ENCODE measurements around the gene AMFR. TPM values are rescaled to one million over a fixed set of nuclear protein-coding genes. Genes with fewer than 3 reads are reported as not detected.

The AMFR gene
- polyA plus RNA-seq, 1 donor (not counting 4 experiments of a cell fraction or from before 2014, with no cell fraction given), result 36.9 TPM

GRCh38 chr16:56349086-56349415 lies 76.3 kb downstream of the AMFR start:
- peaks cover 16% of the 10 kb centered on the region for H3K27me3 ChIP-seq (ENCODE audit: control insufficient read depth, extremely low read depth, insufficient read depth, low read length)
- H3K9me1 ChIP-seq (ENCODE audit: control insufficient read depth, extremely low read depth, insufficient read depth, low read length), result no peaks in the 10 kb centered on the region
- H3K27ac ChIP-seq (ENCODE audit: control insufficient read depth, insufficient read depth, low read length), result no peak overlapping the region
- FAIRE-seq, result no peak
- H3K4me3 ChIP-seq (ENCODE audit: control insufficient read depth in 2 of 3, extremely low read depth in 1 of 3, insufficient read depth in 2 of 3, low read depth in 1 of 3, low read length in 3 of 3), result no peak overlapping the region
- no peak overlapping the region for H3K4me2 ChIP-seq (ENCODE audit: control insufficient read depth, extremely low read depth, insufficient read depth, low read depth, low read length)
- dilution Hi-C loops (cut with MboI; ENCODE audit: extremely low pct_ligation_motif_present, low sequenced_read_pairs), result no loop called here
- H3K36me3 ChIP-seq (ENCODE audit: control insufficient read depth in 2 of 2, extremely low read depth in 1 of 2, insufficient read depth in 2 of 2, low read length in 2 of 2), result no peaks in the 10 kb centered on the region
- no peaks in the 10 kb centered on the region for H4K20me1 ChIP-seq (ENCODE audit: control insufficient read depth, extremely low read depth, insufficient read depth, low read length)
- DNase-seq (ENCODE audit: low read depth, low spot score), result no peak
- no peaks in the 10 kb centered on the region for H3K79me2 ChIP-seq (ENCODE audit: control insufficient read depth, insufficient read depth, low read length)
- H3K9me3 ChIP-seq (ENCODE audit: control insufficient read depth, low read depth, low read length), result no peaks in the 10 kb centered on the region
- H3K9ac ChIP-seq (ENCODE audit: control insufficient read depth, extremely low read depth, insufficient read depth, low read length), result no peak overlapping the region
- peaks cover 11% of the 10 kb centered on the region for H3K4me1 ChIP-seq (ENCODE audit: control insufficient read depth, extremely low read depth, insufficient read depth, low read length)
- H2AFZ ChIP-seq (ENCODE audit: control insufficient read depth, low read length), result no peak overlapping the region
- no peak for TF ChIP-seq EZH2 (IDR thresholded peaks at IDR 0.05; ENCODE audit: low read length)
- TF ChIP-seq, protein P1, sequence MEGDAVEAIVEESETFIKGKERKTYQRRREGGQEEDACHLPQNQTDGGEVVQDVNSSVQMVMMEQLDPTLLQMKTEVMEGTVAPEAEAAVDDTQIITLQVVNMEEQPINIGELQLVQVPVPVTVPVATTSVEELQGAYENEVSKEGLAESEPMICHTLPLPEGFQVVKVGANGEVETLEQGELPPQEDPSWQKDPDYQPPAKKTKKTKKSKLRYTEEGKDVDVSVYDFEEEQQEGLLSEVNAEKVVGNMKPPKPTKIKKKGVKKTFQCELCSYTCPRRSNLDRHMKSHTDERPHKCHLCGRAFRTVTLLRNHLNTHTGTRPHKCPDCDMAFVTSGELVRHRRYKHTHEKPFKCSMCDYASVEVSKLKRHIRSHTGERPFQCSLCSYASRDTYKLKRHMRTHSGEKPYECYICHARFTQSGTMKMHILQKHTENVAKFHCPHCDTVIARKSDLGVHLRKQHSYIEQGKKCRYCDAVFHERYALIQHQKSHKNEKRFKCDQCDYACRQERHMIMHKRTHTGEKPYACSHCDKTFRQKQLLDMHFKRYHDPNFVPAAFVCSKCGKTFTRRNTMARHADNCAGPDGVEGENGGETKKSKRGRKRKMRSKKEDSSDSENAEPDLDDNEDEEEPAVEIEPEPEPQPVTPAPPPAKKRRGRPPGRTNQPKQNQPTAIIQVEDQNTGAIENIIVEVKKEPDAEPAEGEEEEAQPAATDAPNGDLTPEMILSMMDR (optimal IDR thresholded peaks at IDR 0.05 in 1 of 3, IDR thresholded peaks at IDR 0.05 in 1 of 3, conservative IDR thresholded peaks at IDR 0.05 in 1 of 3; ENCODE audit: extremely low read depth in 1 of 3, insufficient read depth in 2 of 3, low read length in 3 of 3), result peak in 1 of 3 experiments; percentile 8

- H2AFZ ChIP-seq (ENCODE audit: control insufficient read depth, low read length), result no peak overlapping the region
- FAIRE-seq (no peak), DNase-seq (ENCODE audit: low read depth, low spot score) (no peak)
- H3K9me1 ChIP-seq (ENCODE audit: control insufficient read depth, extremely low read depth, insufficient read depth, low read length), result no peaks in the 10 kb centered on the region
- dilution Hi-C loops (cut with MboI; ENCODE audit: extremely low pct_ligation_motif_present, low sequenced_read_pairs), result no loop called here
- no peaks in the 10 kb centered on the region for H3K36me3 ChIP-seq (ENCODE audit: control insufficient read depth in 2 of 2, extremely low read depth in 1 of 2, insufficient read depth in 2 of 2, low read length in 2 of 2)
- H3K27ac ChIP-seq (ENCODE audit: control insufficient read depth, insufficient read depth, low read length), result no peak overlapping the region
- no peak overlapping the region for H3K4me2 ChIP-seq (ENCODE audit: control insufficient read depth, extremely low read depth, insufficient read depth, low read depth, low read length)
- H4K20me1 ChIP-seq (ENCODE audit: control insufficient read depth, extremely low read depth, insufficient read depth, low read length), result no peaks in the 10 kb centered on the region
- no peak overlapping the region for H3K4me3 ChIP-seq (ENCODE audit: control insufficient read depth in 2 of 3, extremely low read depth in 1 of 3, insufficient read depth in 2 of 3, low read depth in 1 of 3, low read length in 3 of 3)
- no peaks in the 10 kb centered on the region for H3K79me2 ChIP-seq (ENCODE audit: control insufficient read depth, insufficient read depth, low read length)
- no peaks in the 10 kb centered on the region for H3K9me3 ChIP-seq (ENCODE audit: control insufficient read depth, low read depth, low read length)
- peaks cover 17% of the 10 kb centered on the region for H3K4me1 ChIP-seq (ENCODE audit: control insufficient read depth, extremely low read depth, insufficient read depth, low read length)
- peaks cover 16% of the 10 kb centered on the region for H3K27me3 ChIP-seq (ENCODE audit: control insufficient read depth, extremely low read depth, insufficient read depth, low read length)
- TF ChIP-seq EZH2 (IDR thresholded peaks at IDR 0.05; ENCODE audit: low read length), result no peak
- TF ChIP-seq, protein P1 (optimal IDR thresholded peaks at IDR 0.05 in 1 of 3, IDR thresholded peaks at IDR 0.05 in 1 of 3, conservative IDR thresholded peaks at IDR 0.05 in 1 of 3; ENCODE audit: extremely low read depth in 1 of 3, insufficient read depth in 2 of 3, low read length in 3 of 3), result no peak
- no peak overlapping the region for H3K9ac ChIP-seq (ENCODE audit: control insufficient read depth, extremely low read depth, insufficient read depth, low read length)
Observed at GRCh38 chr16:56348168-56349085, 76.9 kb downstream of the AMFR start.

All from keratinocyte (primary cell).